K562 (cell line): ENCODE data around the gene RUNX1. TPM values are rescaled to one million over a fixed set of nuclear protein-coding genes. Genes with fewer than 3 reads are reported as not detected.

Experiments
- ATAC-seq: fragments of 200-7000 bp; cut with Tn5 transposase; 3 replicates; pipeline ENCODE4 v1.9.1; 2020; ENCODE audit warnings: moderate library complexity
- BruUV-seq: library from RNA; stranded (reverse); fragments of 400-500 nt; replicated peaks from 2 replicates; lab custom pipeline; 2021; lab: Mats Ljungman, UMichigan
- CTCF ChIA-PET: fragments of 300-600 bp; formaldehyde crosslinking; extraction: SDS; loops from one replicate; lab custom pipeline; 2021; ENCODE audit warnings: low intra/inter-chr PET ratio; lab: Yijun Ruan, JAX
- POLR2A ChIA-PET: fragments of 300-600, 350-650 bp; sonication (Branson Sonifier 250); formaldehyde crosslinking; extraction: SDS; loops from one replicate; lab custom pipeline; 2021; ENCODE audit warnings: antibody characterized with exemption, inconsistent platforms; lab: Yijun Ruan, JAX
- DNase-seq, 4 experiments: peaks; one replicate each; pipeline versions ENCODE4 v3.0.0 to v3.0.0-alpha.2; 2011 to 2018; ENCODE audit warnings: low spot score in 3 of 4, mixed read lengths in 3 of 4; ENCODE audit errors: extremely low read depth in 1 of 4
- FAIRE-seq: peaks from 2 replicates; lab custom pipeline; 2011; peaks lifted over from hg19 to GRCh38; lab: Jason Lieb, UNC
- H2AFZ ChIP-seq: 2 replicates; pipeline ENCODE4 v1.6.0; 2011; ENCODE audit warnings: low read depth, low read length, control low read depth, inconsistent platforms
- H3K27ac ChIP-seq: fragments of 200-600 bp; 3 replicates; pipeline ENCODE4 v1.8.0; 2011; ENCODE audit warnings: low read depth, mild to moderate bottlenecking, control low read depth, inconsistent platforms, low read length, moderate library complexity, mixed read lengths; ENCODE audit errors: extremely low read depth
- H3K27me3 ChIP-seq, 2 experiments: fragments of 300-600 bp in 1 of 2; 2 replicates in 1 of 2; 3 replicates in 1 of 2; pipeline versions ENCODE4 v1.6.0 to v1.8.0; 2011; ENCODE audit warnings: inconsistent platforms in 2 of 2, low read length in 2 of 2, mild to moderate bottlenecking in 1 of 2, mixed read lengths in 1 of 2, moderate library complexity in 1 of 2; ENCODE audit not compliant: control insufficient read depth in 2 of 2, insufficient read depth in 2 of 2
- H3K36me3 ChIP-seq: fragments of 300-600 bp; 3 replicates; pipeline ENCODE4 v1.8.0; 2011; ENCODE audit warnings: mild to moderate bottlenecking, low read length, inconsistent platforms; ENCODE audit not compliant: control insufficient read depth, insufficient read depth
- H3K4me1 ChIP-seq, 2 experiments: fragments of 200-600 bp in 1 of 2; replicated peaks in 1 of 2; 2 replicates in 1 of 2; 3 replicates in 1 of 2; pipeline versions ENCODE4 v1.5.1 to v1.8.0; 2011; ENCODE audit warnings: inconsistent platforms in 2 of 2, low read length in 2 of 2, mild to moderate bottlenecking in 1 of 2, mixed read lengths in 1 of 2, moderate library complexity in 1 of 2; ENCODE audit not compliant: control insufficient read depth in 2 of 2, insufficient read depth in 2 of 2
- H3K4me2 ChIP-seq: 2 replicates; pipeline ENCODE4 v1.6.1; 2011; ENCODE audit warnings: low read length, control low read depth, inconsistent platforms, mixed read lengths; ENCODE audit not compliant: insufficient read depth
- H3K4me3 ChIP-seq: fragments of 200-600 bp; sonication (generic), shearing (Covaris generic); 2 replicates; pipeline ENCODE4 v1.5.1; 2016; ENCODE audit warnings: control low read depth, inconsistent platforms
- H3K79me2 ChIP-seq: fragments of 200-600 bp; 3 replicates; pipeline ENCODE4 v1.8.0; 2011; ENCODE audit warnings: low read length, inconsistent platforms; ENCODE audit not compliant: control insufficient read depth, insufficient read depth
- H3K9ac ChIP-seq, 2 experiments: 2 replicates each; pipeline versions ENCODE4 v1.6.0 to v1.6.1; 2011; ENCODE audit warnings: low read depth in 2 of 2, low read length in 2 of 2, control low read depth in 1 of 2, inconsistent platforms in 1 of 2, mild to moderate bottlenecking in 1 of 2, mixed read lengths in 1 of 2; ENCODE audit not compliant: insufficient read depth in 1 of 2
- H3K9me1 ChIP-seq: one replicate; pipeline ENCODE4 v1.6.0; 2011; ENCODE audit warnings: inconsistent platforms, mild to moderate bottlenecking, low read length, moderate library complexity; ENCODE audit not compliant: control insufficient read depth, insufficient read depth
- H3K9me3 ChIP-seq: replicated peaks from 2 replicates; pipeline ENCODE4 v1.5.1; 2011; ENCODE audit warnings: low read depth, low read length, inconsistent platforms; ENCODE audit not compliant: control insufficient read depth, insufficient read depth
- H4K20me1 ChIP-seq: replicated peaks from 2 replicates; pipeline ENCODE4 v1.6.1; 2011; ENCODE audit warnings: low read length, inconsistent platforms, mixed read lengths; ENCODE audit not compliant: control insufficient read depth, insufficient read depth
- CREM ChIP-seq: IDR thresholded peaks from 2 replicates; pipeline ENCODE4 v1.6.1; 2014; ENCODE audit warnings: antibody characterized with exemption, low read depth
- FOSL1 ChIP-seq: fragments of 200-800 bp; sonication (Bioruptor generic); conservative IDR thresholded peaks from 2 replicates; pipeline ENCODE4 v1.6.1; 2016; ENCODE audit warnings: missing genetic modification characterization, missing compliant biosample characterization
- HDAC6 ChIP-seq: IDR thresholded peaks from 2 replicates; pipeline ENCODE4 v1.6.1; 2012; ENCODE audit warnings: low read depth, mild to moderate bottlenecking, control low read depth, inconsistent platforms, low read length, moderate library complexity
- HEY1 ChIP-seq: fragments of 250-450 bp; sonication (Bioruptor Pico); IDR thresholded peaks from 2 replicates; pipeline ENCODE4 v1.5.0; 2020; ENCODE audit warnings: mild to moderate bottlenecking, moderate library complexity, borderline replicate concordance
- HMGXB4 ChIP-seq: sonication (generic); formaldehyde crosslinking; IDR thresholded peaks from 2 replicates; pipeline ENCODE4 v1.8.1; 2023; ENCODE audit warnings: mild to moderate bottlenecking, missing genetic modification reagents
- IRF9 ChIP-seq: fragments of 450-650 bp; IDR thresholded peaks from 2 replicates; pipeline ENCODE4 v1.6.1; 2016; ENCODE audit warnings: missing biosample characterization, missing genetic modification characterization
- MAFK ChIP-seq: IDR thresholded peaks from 2 replicates; pipeline ENCODE4 v1.6.1; 2011; ENCODE audit warnings: low read length, improper control_type of control experiment
- MAZ ChIP-seq, 2 experiments: fragments of 450-650 bp in 1 of 2; sonication (generic) in 1 of 2; formaldehyde crosslinking; IDR thresholded peaks in 1 of 2; conservative IDR thresholded peaks in 1 of 2; 2 replicates each; pipeline versions ENCODE4 v1.4.0 to v1.5.0; 2020; ENCODE audit warnings: mild to moderate bottlenecking in 1 of 2, missing genetic modification reagents in 1 of 2
- MCM2 ChIP-seq: fragments of 450-650 bp; IDR thresholded peaks from 2 replicates; pipeline ENCODE4 v1.6.1; 2017; ENCODE audit warnings: low read depth, mild to moderate bottlenecking
- NR1H2 ChIP-seq: sonication (generic); formaldehyde crosslinking; IDR thresholded peaks from 2 replicates; pipeline ENCODE4 v1.4.0; 2020; ENCODE audit warnings: mild to moderate bottlenecking, missing genetic modification reagents
- NR3C1 ChIP-seq: sonication (generic); formaldehyde crosslinking; IDR thresholded peaks from 2 replicates; pipeline ENCODE4 v1.8.1; 2022; ENCODE audit warnings: missing genetic modification reagents
- RFX7 ChIP-seq: fragments of 250-450 bp; sonication (Bioruptor Pico); IDR thresholded peaks from 2 replicates; pipeline ENCODE4 v1.5.1; 2021; ENCODE audit warnings: mild to moderate bottlenecking
- SFPQ ChIP-seq: fragments of 200-400 bp; formaldehyde crosslinking; IDR thresholded peaks from 2 replicates; pipeline ENCODE4 v1.6.1; 2017; ENCODE audit warnings: mild to moderate bottlenecking, low read depth, low read length, moderate library complexity
- SNRNP70 ChIP-seq: fragments of 200-400 bp; formaldehyde crosslinking; optimal IDR thresholded peaks from 2 replicates; pipeline ENCODE3; 2017; ENCODE audit warnings: low read depth, low read length
- ZBTB7A ChIP-seq: IDR thresholded peaks from 2 replicates; pipeline ENCODE4 v1.6.1; 2011; ENCODE audit warnings: low read depth, mild to moderate bottlenecking, low read length, moderate library complexity, borderline replicate concordance; ENCODE audit not compliant: control insufficient read depth
- ZNF124 ChIP-seq: sonication (generic); formaldehyde crosslinking; IDR thresholded peaks from 2 replicates; pipeline ENCODE4 v1.8.1; 2022; ENCODE audit warnings: missing genetic modification reagents
- WGBS: fragments of 100-300 bp; shearing (Covaris generic); methylation state at CpG from one replicate; pipeline ENCODE4 v1.1.6; 2016; ENCODE audit warnings: low coverage, mixed read lengths; ENCODE audit not compliant: insufficient coverage; ENCODE audit errors: missing lambda C conversion rate; 5-methylcytosine and 5-hydroxymethylcytosine counted together
- in situ Hi-C: fragments of 300-500 bp; cut with MboI; formaldehyde crosslinking; loops from 4 replicates; pipeline ENCODE4 v1.15.0; 2018; ENCODE audit warnings: inconsistent platforms, mixed read lengths
- intact Hi-C: fragments of 100-400 bp; cut with micrococcal nuclease; formaldehyde crosslinking; loops from 2 replicates; pipeline ENCODE4 v1.14.2; 2022
- polyA plus RNA-seq, 8 experiments: library from polyadenylated mRNA; depleted of rRNA in 4 of 8; stranded (reverse) in 5 of 8; unstranded in 3 of 8; fragments of >200 nt; fragmentation: Nextera tagmentation in 2 of 8; fragmentation: Illumina TruSeq in 1 of 8; extraction: Ambion mirVana in 2 of 8; extraction: Trizol in 1 of 8; gene quantifications; 2 replicates each; pipeline versions ENCODE4 v1.2.1 to v1.2.3, GENCODE V29; 2011 to 2014; ENCODE audit warnings: inconsistent platforms in 1 of 8, missing spikeins in 1 of 8
- total RNA-seq, 7 experiments: library from RNA; depleted of rRNA in 6 of 7; stranded (reverse); fragments of >200 nt in 6 of 7; fragmentation: Illumina TruSeq in 2 of 7; extraction: Trizol in 2 of 7; gene quantifications; 2 replicates each; pipeline versions ENCODE4 v1.2.1 to v1.2.3, GENCODE V29; 2011 to 2021; ENCODE audit warnings: low replicate concordance in 1 of 7
- TF ChIP-seq, protein P1 (sequence below): fragments of 250-450 bp; sonication (Bioruptor Pico); IDR thresholded peaks from 2 replicates; pipeline ENCODE4 v1.5.0; 2022; ENCODE audit warnings: mild to moderate bottlenecking

RUNX1 gene
- total and polyA plus RNA-seq, 9 of the 15 experiments (the other 6 are each of a cell fraction or from before 2014, with no cell fraction given): 2.2 to 68.6 (median 17.8) TPM

DNA sequence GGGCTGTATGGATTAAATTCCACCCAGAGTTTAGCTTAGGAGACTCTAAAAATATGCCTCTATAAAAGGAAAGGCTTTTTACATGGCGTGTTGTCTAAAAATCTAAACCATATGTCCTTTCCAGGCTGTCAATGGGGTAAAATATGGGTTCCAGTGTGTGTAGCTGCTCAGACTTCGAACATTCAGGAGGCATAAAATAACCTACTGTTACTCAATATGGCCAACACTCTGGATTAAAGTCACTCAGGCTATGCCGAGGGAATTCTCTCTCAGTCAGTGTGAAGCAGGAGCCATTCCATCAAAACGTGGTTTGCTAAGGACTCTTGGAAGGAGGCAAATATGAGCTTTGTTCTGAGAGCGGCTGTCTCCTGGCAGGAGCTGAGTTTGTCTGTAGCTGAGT lies 135.3 kb downstream of the RUNX1 start:
- Histone ChIP-seq H3K27ac (no peak overlapping the region), H3K4me2 (no peak overlapping the region), H3K9ac (no peak overlapping the region), H4K20me1 (no peaks in the 10 kb centered on the region), H3K9me3 (no peaks in the 10 kb centered on the region), H3K79me2 (no peaks in the 10 kb centered on the region), H3K4me1 (peaks cover 22 to 29% of the 10 kb centered on the region in 2 experiments), H3K36me3 (no peaks in the 10 kb centered on the region), H3K9me1 (no peaks in the 10 kb centered on the region), H3K4me3 (no peak overlapping the region), H2AFZ (peak overlapping the region; percentile 40), H3K27me3 (no peaks in the 10 kb centered on the region)
- 70% methylated on average over 5 of the region's 5 CpGs for WGBS
- ChIA-PET POLR2A (interaction anchor here (0.6 to 1.3 kb wide), 6 partner anchors 9 to 1219 kb away, joined by 3 to 5 read pairs (median 4); no protein-coding TSS in a partner anchor), CTCF (no interaction called here)
- DNase-seq (no peak), ATAC-seq (no peak), FAIRE-seq (no peak)
- BruUV-seq: no TSS peak
- intact Hi-C loops: no loop called here
- in situ Hi-C loops: no loop called here
- TF ChIP-seq IRF9: no peak
- no peak for TF ChIP-seq ZNF124 (CRISPR knock-in tag)
- no peak for TF ChIP-seq RFX7
- TF ChIP-seq, protein P1, sequence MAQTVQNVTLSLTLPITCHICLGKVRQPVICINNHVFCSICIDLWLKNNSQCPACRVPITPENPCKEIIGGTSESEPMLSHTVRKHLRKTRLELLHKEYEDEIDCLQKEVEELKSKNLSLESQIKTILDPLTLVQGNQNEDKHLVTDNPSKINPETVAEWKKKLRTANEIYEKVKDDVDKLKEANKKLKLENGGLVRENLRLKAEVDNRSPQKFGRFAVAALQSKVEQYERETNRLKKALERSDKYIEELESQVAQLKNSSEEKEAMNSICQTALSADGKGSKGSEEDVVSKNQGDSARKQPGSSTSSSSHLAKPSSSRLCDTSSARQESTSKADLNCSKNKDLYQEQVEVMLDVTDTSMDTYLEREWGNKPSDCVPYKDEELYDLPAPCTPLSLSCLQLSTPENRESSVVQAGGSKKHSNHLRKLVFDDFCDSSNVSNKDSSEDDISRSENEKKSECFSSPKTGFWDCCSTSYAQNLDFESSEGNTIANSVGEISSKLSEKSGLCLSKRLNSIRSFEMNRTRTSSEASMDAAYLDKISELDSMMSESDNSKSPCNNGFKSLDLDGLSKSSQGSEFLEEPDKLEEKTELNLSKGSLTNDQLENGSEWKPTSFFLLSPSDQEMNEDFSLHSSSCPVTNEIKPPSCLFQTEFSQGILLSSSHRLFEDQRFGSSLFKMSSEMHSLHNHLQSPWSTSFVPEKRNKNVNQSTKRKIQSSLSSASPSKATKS: no peak
- TF ChIP-seq CREM: no peak
- TF ChIP-seq NR3C1: no peak
- no peak for TF ChIP-seq NR1H2 (CRISPR knock-in tag)
- TF ChIP-seq FOSL1 (tag): no peak
- no peak for TF ChIP-seq HEY1 (CRISPR knock-in tag)
- TF ChIP-seq HMGXB4 (CRISPR knock-in tag): no peak
- TF ChIP-seq ZBTB7A: no peak
- TF ChIP-seq MAFK: no peak
- no peak for TF ChIP-seq SNRNP70
- TF ChIP-seq MCM2: no peak
- no peak for TF ChIP-seq MAZ (CRISPR knock-in tag; conservative IDR thresholded peaks at IDR 0.05 in 1 of 2, IDR thresholded peaks at IDR 0.05 in 1 of 2)
- no peak for TF ChIP-seq HDAC6
- TF ChIP-seq SFPQ: no peak
